Measurements from ENCODE around the gene HDAC11. TPM values are rescaled to one million over a fixed set of nuclear protein-coding genes. Genes with fewer than 3 reads are reported as not detected.
A peak's percentile ranks its signal among the peaks of the same experiment; 100 is the strongest.

The HDAC11 gene
- total and polyA plus RNA-seq, 3 donors from 2014 or later = 33.1 to 97.7 (median 81.9) TPM

DNA sequence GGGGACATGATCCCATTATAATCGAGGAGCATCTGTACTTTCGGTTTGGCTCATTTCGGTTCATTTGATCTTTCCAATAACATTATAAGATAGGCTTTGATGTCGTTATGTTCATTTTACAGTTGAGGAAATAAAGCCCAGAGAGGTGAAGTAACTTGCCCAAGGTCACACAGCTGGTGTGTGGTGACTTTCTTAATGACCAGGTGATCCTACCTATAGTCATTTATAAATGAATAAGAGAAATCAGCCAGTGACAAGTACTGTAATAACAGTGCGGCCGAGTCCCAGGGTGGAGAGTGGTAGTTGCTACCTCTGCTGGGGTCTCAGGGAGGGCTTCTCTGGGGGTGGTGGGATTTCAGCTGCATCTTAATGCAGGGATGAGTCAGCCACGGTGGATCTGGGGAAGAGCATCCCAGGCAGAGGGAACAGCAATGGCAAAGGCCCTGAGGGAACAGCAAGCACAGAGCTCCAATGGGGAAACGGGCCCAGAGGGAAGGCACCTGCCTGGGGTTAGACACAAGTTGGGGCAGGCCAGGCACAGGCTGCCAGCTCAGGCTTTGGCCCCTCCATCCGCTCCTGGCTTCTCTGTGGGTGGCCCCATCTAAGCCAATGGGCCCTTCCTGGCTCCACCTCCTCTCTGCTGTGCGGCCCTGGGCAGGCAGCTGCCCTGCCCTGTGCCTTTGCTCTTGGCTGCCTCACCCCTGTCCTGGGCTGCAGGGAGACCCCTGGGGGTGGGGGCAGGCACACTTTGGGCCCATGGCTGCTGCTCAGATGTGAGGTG, 67.7 kb downstream of the HDAC11 start:
- H3K4me1 ChIP-seq = peaks cover 33% of the 10 kb centered on the region
- no peaks in the 10 kb centered on the region for H3K27me3 ChIP-seq
- no peaks in the 10 kb centered on the region for H3K9me3 ChIP-seq
- H3K36me3 ChIP-seq (ENCODE audit: low read depth, missing control alignments) = no peaks in the 10 kb centered on the region
- H3K27ac ChIP-seq = peak overlapping the region; percentile 37 to 83
- WGBS, 2 donors = 58 to 60% methylated on average over 10 of the region's 10 CpGs
- TF ChIP-seq CTCF (IDR thresholded peaks at IDR 0.05) = no peak
- TF ChIP-seq POLR2A (IDR thresholded peaks at IDR 0.05) = no peak
- DNase-seq = no peak
- H3K4me3 ChIP-seq = no peak overlapping the region
- intact Hi-C loops (cut with DNase I; ENCODE audit: low total_unique reads) = no loop called here

DNA sequence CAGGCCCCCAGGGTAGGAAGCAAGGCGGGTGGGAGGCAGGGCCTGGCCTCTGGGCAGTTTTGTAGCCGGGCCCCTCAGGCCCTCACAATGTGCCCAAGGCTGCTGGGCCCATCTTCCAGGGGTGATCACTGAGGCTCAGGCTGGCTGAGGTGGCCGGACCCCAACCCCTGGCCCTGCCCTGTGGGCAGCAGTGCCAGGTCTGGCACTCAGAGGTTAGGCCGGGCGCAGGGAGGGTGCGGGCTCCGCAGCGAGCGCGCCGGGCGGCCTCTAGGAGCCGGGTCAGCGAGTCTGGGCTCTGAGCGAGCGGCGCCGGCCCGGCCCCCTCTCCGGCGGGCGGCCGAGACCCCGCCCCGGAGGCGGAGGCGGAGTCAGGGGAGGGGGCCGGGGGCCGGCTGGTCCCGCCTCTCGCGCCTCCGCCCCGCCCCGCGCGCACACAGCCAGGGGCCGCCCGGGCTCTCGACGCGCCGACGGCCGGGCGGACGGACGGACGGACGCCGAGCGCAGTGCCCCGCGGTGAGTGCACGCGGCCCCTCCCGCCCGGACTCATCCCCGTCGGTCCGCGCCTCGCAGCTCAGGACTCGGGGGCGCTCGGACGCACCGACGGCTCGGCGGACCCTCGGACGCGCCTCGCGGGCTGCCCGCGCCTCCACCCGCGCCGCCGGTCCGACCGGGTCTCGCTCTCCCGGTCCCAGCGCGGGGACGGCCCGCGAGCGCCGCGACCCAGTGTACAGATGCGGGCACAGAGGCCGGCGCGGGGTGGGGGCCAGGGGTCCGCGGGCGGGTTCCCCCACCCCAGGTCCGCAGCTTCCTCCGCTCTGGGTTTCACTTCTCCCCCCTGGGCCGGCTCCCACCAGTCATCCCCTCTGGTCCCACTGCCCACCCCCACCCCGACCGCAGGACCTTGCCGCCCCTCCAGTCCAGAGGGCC, 68.9 kb downstream of the HDAC11 start, which contains the start of gene FBLN2:
FBLN2 (plus strand) TSS at position 430 of the 927 bp plus-strand sequence. CDS start 21,231 bp downstream, outside the sequence.
- peaks cover 45% of the 10 kb centered on the region for H3K4me1 ChIP-seq

GRCh38 chr3:13549623-13550422, 69.7 kb downstream of the HDAC11 start:
- Histone ChIP-seq H3K4me3 (peak overlapping the region; percentile 59 to 63), H3K9me3 (no peaks in the 10 kb centered on the region), H3K27me3 (no peaks in the 10 kb centered on the region), H3K27ac (peak overlapping the region in 1 of 2 donors; percentile 83), H3K4me1 (peaks cover 50% of the 10 kb centered on the region), H3K36me3 (ENCODE audit: low read depth, missing control alignments) (no peaks in the 10 kb centered on the region)
- intact Hi-C loops (cut with DNase I; ENCODE audit: low total_unique reads) = no loop called here
- 42 to 48% methylated on average over 14 to 18 of the region's 18 CpGs for WGBS, 2 donors
- TF ChIP-seq CTCF (IDR thresholded peaks at IDR 0.05) = no peak
- no peak for TF ChIP-seq POLR2A (IDR thresholded peaks at IDR 0.05)
- no peak for DNase-seq

More for the DNA sequence above, 68.9 kb downstream of the HDAC11 start, which contains the start of gene FBLN2:
- intact Hi-C loops (cut with DNase I; ENCODE audit: low total_unique reads) = no loop called here
- Histone ChIP-seq H3K4me3 (peak within 1 kb of the TSS; percentile 59 to 63), H3K27me3 (no peaks in the 10 kb centered on the region), H3K27ac (peak within 1 kb of the TSS; percentile 37 to 83), H3K36me3 (ENCODE audit: low read depth, missing control alignments) (no peaks in the 10 kb centered on the region), H3K9me3 (no peaks in the 10 kb centered on the region)
- TF ChIP-seq CTCF (IDR thresholded peaks at IDR 0.05) (no peak), POLR2A (IDR thresholded peaks at IDR 0.05) (no peak)
- 5 to 60% methylated on average over 1 to 37 of the region's 107 CpGs for WGBS, 2 donors
- DNase-seq = peak; percentile 73

- no peak for DNase-seq
- no peaks in the 10 kb centered on the region for H3K36me3 ChIP-seq (ENCODE audit: low read depth, missing control alignments)
- peak overlapping the region; percentile 59 to 63 for H3K4me3 ChIP-seq
- TF ChIP-seq POLR2A (IDR thresholded peaks at IDR 0.05) (no peak), CTCF (IDR thresholded peaks at IDR 0.05) (no peak)
- peaks cover 50% of the 10 kb centered on the region for H3K4me1 ChIP-seq
- intact Hi-C loops (cut with DNase I; ENCODE audit: low total_unique reads) = no loop called here
- peak overlapping the region in 1 of 2 donors; percentile 83 for H3K27ac ChIP-seq
- WGBS, 2 donors = 47 to 63% methylated on average over 2 of the region's 2 CpGs
- no peaks in the 10 kb centered on the region for H3K27me3 ChIP-seq
- H3K9me3 ChIP-seq = no peaks in the 10 kb centered on the region
Measured at GRCh38 chr3:13550423-13550690, 70.3 kb downstream of the HDAC11 start.
